ENCODE measurements around the gene B4GALT1. TPM values are rescaled to one million over a fixed set of nuclear protein-coding genes. Genes with fewer than 3 reads are reported as not detected.
A peak's percentile ranks its signal among the peaks of the same experiment; 100 is the strongest.

The B4GALT1 gene
- total and polyA plus RNA-seq, 2 of the 8 experiments (the other 6 are each of a cell fraction or from before 2014, with no cell fraction given) = 12.8 to 18.2 TPM

DNA sequence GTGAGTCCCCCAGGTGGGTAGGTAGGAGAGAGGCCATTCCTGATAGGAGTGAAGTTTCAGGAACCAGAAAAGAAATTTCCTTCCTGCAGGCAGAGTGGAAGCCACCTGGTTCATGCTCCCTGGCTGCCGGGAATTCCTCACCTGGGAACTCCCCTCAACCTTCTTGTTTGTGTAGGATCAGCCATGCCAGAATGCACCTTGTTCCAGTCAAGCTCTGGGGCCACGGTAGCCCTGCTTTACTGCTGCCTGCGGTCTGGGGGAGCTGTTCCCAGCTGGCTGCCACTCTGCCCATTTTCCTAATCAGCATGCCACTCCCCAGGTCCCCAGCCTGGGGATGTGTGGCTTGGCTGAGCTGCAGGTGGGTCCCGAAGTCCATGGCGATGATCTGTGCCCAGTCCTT is 18.7 kb upstream of the B4GALT1 start:
- WGBS, 2 experiments (ENCODE audit: extremely low coverage in 1 of 2, insufficient coverage in 1 of 2, insufficient read length in 1 of 2, insufficient replicate concordance in 2 of 2, low coverage in 1 of 2, low lambda C conversion rate in 2 of 2, missing lambda C conversion rate in 1 of 2) = 62% methylated on average over 5 of the region's 5 CpGs; no CpG with 5 or more reads in 1 of the 2 experiments
- no peak overlapping the region for H3K9ac ChIP-seq (replicated peaks in 1 of 4; ENCODE audit: extremely low read depth in 1 of 4, low read depth in 3 of 4, low read length in 3 of 4)
- H2BK12ac ChIP-seq (ENCODE audit: low read depth, low read length) = no peak overlapping the region
- no peak overlapping the region for H3K14ac ChIP-seq (ENCODE audit: insufficient read length)
- no peak overlapping the region for H2BK20ac ChIP-seq (ENCODE audit: low read length)
- no peak overlapping the region for H3K23ac ChIP-seq (ENCODE audit: insufficient read length)
- no peaks in the 10 kb centered on the region for H3K4me1 ChIP-seq (replicated peaks in 1 of 4; ENCODE audit: control insufficient read depth in 3 of 4, insufficient read depth in 4 of 4, low read length in 3 of 4)
- peak overlapping the region; percentile 18; the same call in 1 of the 2 replicates for H4K8ac ChIP-seq (ENCODE audit: extremely low read depth, insufficient read depth, low read length)
- H3K36me3 ChIP-seq (ENCODE audit: control insufficient read depth in 2 of 4, insufficient read depth in 4 of 4, low read length in 3 of 4) = no peaks in the 10 kb centered on the region
- no peak overlapping the region for H3K4me2 ChIP-seq (ENCODE audit: insufficient read depth in 1 of 2, low read depth in 2 of 2, low read length in 2 of 2)
- no peaks in the 10 kb centered on the region for H3K79me1 ChIP-seq (ENCODE audit: low read depth, low read length)
- no peak overlapping the region for H2BK5ac ChIP-seq (ENCODE audit: low read depth, low read length)
- H3K18ac ChIP-seq (ENCODE audit: extremely low read depth, low read length) = no peak overlapping the region
- H2BK120ac ChIP-seq (replicated peaks; ENCODE audit: low read depth, low read length) = no peak overlapping the region
- H3K27me3 ChIP-seq (replicated peaks in 1 of 4; ENCODE audit: control insufficient read depth in 3 of 4, extremely low read depth in 1 of 4, insufficient read depth in 3 of 4, low read length in 3 of 4) = no peaks in the 10 kb centered on the region
- no peaks in the 10 kb centered on the region for H4K20me1 ChIP-seq (replicated peaks in 1 of 2; ENCODE audit: control insufficient read depth in 1 of 2, insufficient read depth in 2 of 2, low read length in 2 of 2)
- FAIRE-seq = no peak
- no peaks in the 10 kb centered on the region for H3K23me2 ChIP-seq (ENCODE audit: low read depth, low read length)
- H2AFZ ChIP-seq (ENCODE audit: low read length) = 0 out of 2 replicates have a peak overlapping the region, but pooled peaks have one; percentile 58
- no peak for DNase-seq (ENCODE audit: low read depth in 1 of 2, low spot score in 2 of 2)
- no peaks in the 10 kb centered on the region for H3K79me2 ChIP-seq (ENCODE audit: control insufficient read depth in 1 of 2, insufficient read depth in 2 of 2, low read length in 2 of 2)
- no peak overlapping the region for H4K5ac ChIP-seq (ENCODE audit: insufficient read length, low read depth, low read length)
- H3K4me3 ChIP-seq (ENCODE audit: extremely low read depth in 1 of 4, insufficient read depth in 2 of 4, low read depth in 3 of 4, low read length in 4 of 4) = no peak overlapping the region
- H3K4ac ChIP-seq (replicated peaks; ENCODE audit: insufficient read length, low read depth, low read length) = peak overlapping the region; percentile 40
- TF ChIP-seq CBX8 (IDR thresholded peaks at IDR 0.05; ENCODE audit: borderline replicate concordance, low read depth, low read length) (no peak), USF2 (IDR thresholded peaks at IDR 0.05; ENCODE audit: low read length) (no peak), JUN (IDR thresholded peaks at IDR 0.05; ENCODE audit: low read depth, low read length) (no peak), CTCF (IDR thresholded peaks at IDR 0.05; ENCODE audit: control extremely low read depth in 1 of 3, insufficient read depth in 1 of 3, low read depth in 1 of 3, low read length in 3 of 3) (peak in 1 of 3 experiments; percentile 19; a peak in 1 of 4 replicates), HDAC6 (IDR thresholded peaks at IDR 0.05; ENCODE audit: low read depth, low read length) (no peak), ATF2 (IDR thresholded peaks at IDR 0.05; ENCODE audit: low read length) (no peak)
- no peak overlapping the region for H3K56ac ChIP-seq (replicated peaks; ENCODE audit: insufficient read length, low read depth, low read length)
- no peak overlapping the region for H3K27ac ChIP-seq (ENCODE audit: low read depth, low read length)
- CTCF ChIA-PET (ENCODE audit: partially characterized antibody) = interaction anchor here (0.7 to 2.2 kb wide), 4 partner anchors 9 to 40 kb away, joined by 3 to 6 read pairs (median 3); no protein-coding TSS in a partner anchor
- H4K91ac ChIP-seq (replicated peaks; ENCODE audit: insufficient read length, low read length) = peak overlapping the region; percentile 45
- H2BK15ac ChIP-seq (ENCODE audit: low read length) = no peak overlapping the region
- POLR2A ChIA-PET (ENCODE audit: partially characterized antibody) = no interaction called here
- no peaks in the 10 kb centered on the region for H3K9me3 ChIP-seq (ENCODE audit: insufficient read depth in 2 of 2, low read depth in 1 of 2, low read length in 1 of 2)
- H2AK5ac ChIP-seq (ENCODE audit: low read depth, low read length) = no peak overlapping the region
